ENCODE measurements around the gene WDR19.

The WDR19 gene

GRCh38 chr4:39303871-39304270 lies 121.5 kb downstream of the WDR19 start:
- no peak for DNase-seq (ENCODE audit: low spot score)

DNA sequence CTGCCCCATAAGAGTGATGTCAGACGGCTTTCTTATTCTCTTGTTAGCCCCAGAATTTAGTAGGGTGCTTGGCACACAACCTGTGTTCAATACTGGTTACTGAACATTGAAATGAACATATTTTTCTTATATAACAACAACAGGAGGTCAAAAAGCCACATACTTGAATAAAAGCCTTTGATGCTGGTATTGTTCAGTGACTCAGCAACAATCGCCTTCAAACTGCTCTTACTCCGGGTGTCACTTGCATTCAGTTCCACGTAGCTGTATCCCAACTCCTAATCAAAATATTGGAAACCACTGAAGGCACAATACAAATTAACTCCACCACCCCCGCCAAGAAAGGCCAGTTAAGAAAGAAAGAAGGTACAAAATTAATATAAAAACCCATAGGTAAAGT lies 122.3 kb downstream of the WDR19 start:
- DNase-seq (ENCODE audit: low spot score): no peak

DNA sequence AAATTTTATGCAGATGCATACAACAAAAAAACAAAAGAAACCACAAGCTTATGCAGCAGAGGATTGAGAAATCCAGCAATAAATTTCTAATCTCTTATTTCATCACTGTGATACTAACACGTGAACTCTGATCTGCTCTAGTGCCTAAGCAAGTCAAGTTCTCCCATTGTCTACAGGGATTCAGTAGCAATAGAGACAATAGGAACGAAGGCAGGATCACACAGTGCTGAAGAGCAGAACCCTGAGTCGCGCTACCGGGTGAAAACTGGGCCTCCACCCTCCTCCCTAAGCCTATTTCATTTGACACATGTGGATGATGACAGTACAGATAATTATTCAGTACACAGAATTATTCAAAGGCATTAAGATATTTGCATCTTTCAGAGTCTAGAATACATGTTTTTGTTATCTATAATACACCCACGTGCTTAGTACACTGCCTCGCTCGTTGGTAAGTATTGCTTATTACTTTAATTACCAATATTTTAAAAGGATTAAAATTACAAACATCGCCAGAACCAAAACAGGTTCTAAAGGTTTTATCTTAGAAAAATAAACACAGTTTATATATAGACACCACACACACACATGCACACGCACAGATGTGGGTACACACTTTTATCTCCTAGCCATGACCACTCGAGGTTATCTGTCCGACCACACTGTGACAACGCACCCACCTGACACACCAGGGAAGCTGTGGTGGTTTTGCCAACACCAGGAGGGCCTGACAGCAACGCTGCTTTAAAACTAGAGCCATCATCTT lies 123.8 kb downstream of the WDR19 start:
- DNase-seq (ENCODE audit: low spot score): no peak

DNA sequence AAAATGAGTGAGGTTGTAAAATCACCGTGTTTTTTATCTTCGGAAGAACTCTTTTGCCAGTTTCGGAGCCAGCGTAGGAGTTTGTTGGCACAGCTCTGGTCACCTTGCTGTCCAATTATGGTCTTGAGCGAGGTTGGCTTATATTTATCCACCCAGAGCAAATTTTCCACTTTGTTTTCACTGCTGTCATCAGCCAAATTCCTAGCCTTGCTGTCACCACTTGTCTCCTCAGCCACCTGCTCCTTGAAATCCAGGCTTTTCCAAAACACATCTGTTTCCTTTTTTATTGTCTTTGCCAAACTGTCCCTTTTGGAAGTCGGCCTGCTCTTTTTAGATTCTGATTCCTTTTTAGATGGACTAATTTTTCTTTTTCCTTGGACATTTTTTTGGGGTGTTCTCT lies 126.3 kb downstream of the WDR19 start:
- DNase-seq (ENCODE audit: low spot score): no peak

- no peak for DNase-seq (ENCODE audit: low spot score)
These were observed 130.5 kb downstream of the WDR19 start for GRCh38 chr4:39312816-39313215.

DNA sequence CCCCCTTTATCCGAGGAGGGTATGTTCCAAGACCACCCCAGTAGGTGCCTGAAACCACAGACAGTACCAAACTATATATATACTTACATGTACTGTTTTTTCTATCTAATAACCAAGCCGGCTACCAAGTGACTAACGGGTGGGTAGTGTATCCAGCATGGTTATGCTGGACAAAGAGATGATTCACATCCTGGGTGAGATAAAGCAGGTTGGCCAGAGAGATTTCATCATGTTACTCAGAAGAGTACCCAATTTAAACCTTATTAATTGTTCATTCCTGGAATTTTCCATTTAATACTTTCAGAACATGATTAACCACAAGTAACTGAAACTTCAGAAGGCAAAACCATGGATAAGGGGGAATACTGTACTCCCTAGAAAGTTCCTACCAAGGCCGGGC lies 137.3 kb downstream of the WDR19 start:
- DNase-seq (ENCODE audit: low spot score): no peak

- DNase-seq (ENCODE audit: low spot score): no peak
These were observed 138.2 kb downstream of the WDR19 start for GRCh38 chr4:39320381-39321115.

DNA sequence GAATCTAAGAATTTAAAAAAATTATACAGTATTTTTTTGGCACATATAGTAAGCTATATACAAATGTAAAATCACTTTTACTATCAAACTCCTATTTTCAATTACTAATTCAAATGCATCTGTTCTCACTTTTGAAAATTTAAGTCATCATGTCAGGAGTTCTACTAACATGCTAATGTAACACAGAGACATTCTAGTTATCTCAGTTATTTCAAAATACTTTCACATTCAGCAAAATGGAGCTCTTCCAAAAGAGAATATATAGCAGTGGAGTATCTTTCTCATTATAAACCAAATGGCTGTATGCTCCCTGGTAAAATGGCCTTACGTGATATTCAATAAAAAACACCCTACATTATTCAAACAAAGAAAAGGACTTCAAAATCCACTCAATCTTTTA lies 141.5 kb downstream of the WDR19 start:
- DNase-seq (ENCODE audit: low spot score): no peak

DNA sequence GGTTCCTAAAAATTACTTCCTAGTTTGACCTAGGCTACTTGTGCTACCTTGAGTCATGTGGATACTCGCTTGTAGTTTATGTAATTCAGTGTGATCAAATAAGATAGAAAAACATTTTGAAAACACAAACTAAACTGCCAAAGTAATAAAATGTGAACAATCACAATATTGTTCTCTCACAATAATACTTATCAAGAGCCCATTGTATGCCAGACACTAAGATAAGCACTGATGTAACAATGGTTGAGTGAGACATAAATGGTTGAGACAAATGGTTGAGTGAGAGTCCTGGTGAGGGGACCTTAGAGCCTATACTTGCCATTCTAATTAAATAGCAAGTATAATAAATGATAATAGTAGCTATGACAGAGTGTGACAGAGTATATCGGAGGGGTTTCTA lies 142.1 kb downstream of the WDR19 start:
- no peak for DNase-seq (ENCODE audit: low spot score)

DNA sequence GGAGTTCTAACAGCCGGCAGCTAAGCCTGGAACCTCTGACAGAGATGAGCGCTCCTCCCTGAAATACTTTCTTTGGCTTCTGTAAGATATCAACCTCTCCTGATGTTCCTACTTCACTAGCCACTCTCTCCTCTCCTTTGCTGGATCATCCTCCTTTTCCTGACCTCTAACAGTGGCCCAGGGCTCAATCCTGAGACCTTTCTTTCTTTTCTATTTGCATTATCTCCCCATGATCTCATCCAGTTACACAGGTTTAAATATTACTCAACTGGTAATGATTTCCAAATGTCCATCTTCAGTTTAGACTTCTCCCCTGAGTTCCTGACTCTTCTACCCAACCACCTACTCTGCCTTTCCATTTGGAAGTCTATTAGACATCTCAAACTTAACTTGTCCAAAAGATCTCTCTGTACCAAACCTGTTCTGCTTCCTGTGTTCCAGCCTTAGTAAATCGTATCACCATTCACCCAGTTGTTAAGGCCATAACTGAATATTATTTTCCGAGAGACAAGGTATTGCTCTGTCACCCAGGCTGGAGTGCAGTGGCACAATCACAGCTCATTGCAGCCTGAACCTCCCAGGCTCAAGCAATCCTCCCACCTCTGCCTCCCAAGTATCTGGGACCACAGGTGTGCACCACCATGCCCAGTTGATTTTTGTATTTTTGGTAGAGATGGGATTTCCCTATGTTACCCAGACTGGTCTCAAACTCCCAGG lies 142.7 kb downstream of the WDR19 start:
- no peak for DNase-seq (ENCODE audit: low spot score)

- no peak for DNase-seq (ENCODE audit: low spot score)
These were observed 144.2 kb downstream of the WDR19 start for GRCh38 chr4:39326468-39326977.

DNA sequence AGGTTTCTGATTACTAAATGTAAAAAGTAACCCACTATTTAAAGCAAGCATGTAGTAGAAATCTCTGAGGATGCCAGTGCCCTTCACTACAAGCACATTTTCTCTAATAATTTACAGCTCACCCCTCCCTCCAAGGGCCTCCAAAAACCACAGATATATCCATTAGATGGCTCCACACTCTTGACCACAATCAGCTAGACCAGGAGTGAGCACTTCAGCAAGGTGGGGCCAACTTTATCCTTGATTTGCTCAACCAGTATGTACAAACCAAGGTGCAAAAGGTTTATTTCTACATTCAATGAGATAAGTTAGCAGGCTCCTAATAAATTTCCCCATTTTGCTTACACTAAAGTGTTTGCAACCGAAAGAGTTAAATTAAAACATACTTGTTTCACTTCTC lies 148.0 kb downstream of the WDR19 start:
- no peak for DNase-seq (ENCODE audit: low spot score)

DNA sequence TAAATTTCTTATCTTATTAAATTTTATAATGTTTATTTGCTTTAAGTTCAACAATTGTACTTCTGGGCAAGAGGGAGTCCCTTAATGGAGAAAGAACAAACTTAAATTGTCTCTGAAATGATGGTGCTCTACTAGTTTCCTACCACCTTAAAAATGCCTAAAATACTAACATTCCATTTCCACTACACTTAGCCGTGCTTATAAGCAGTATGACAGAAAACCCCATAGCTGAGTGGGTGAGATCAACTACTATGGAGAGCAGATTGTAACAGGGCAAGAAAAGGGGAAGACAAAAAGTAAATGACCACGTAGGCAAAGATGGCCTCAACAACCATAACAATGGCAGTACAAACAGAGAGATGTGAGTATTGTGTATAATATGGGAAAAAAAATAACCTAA lies 148.9 kb downstream of the WDR19 start:
- DNase-seq (ENCODE audit: low spot score): no peak

Measured in AG20443 (cell line).